GM12878 (cell line): ENCODE measurements around the gene WDR93. TPM values are rescaled to one million over a fixed set of nuclear protein-coding genes. Genes with fewer than 3 reads are reported as not detected.

Experiments used
- ATAC-seq: fragments of 200-7000 bp; cut with Tn5 transposase; 3 replicates; pipeline ENCODE4 v1.9.1; 2020; ENCODE audit warnings: mild to moderate bottlenecking, moderate library complexity
- BruUV-seq: library from RNA; stranded (reverse); fragments of 400-500 nt; replicated peaks from 2 replicates; lab custom pipeline; 2021; lab: Mats Ljungman, UMichigan
- CTCF ChIA-PET: fragments of 300-600 bp; sonication (Branson Sonifier 250); formaldehyde crosslinking; extraction: SDS; loops from one replicate; lab custom pipeline; 2021; ENCODE audit warnings: inconsistent platforms; lab: Yijun Ruan, JAX
- POLR2A ChIA-PET: fragments of 350-600 bp; formaldehyde crosslinking; extraction: SDS; loops from one replicate; lab custom pipeline; 2021; ENCODE audit warnings: inconsistent platforms; lab: Charles Lee
- RAD21 ChIA-PET: fragments of 300-600 bp; sonication (Branson Sonifier 250); formaldehyde crosslinking; loops from one replicate; lab custom pipeline; 2023; ENCODE audit warnings: antibody characterized with exemption; ENCODE audit not compliant: unreplicated experiment; lab: Charles Lee
- SMC1A ChIA-PET: fragments of 300-600 bp; sonication (Branson Sonifier 250); formaldehyde crosslinking; loops from one replicate; lab custom pipeline; 2023; ENCODE audit not compliant: unreplicated experiment, uncharacterized antibody; lab: Charles Lee
- DNase-seq: peaks from one replicate; pipeline ENCODE4 v3.0.0-alpha.2; 2011; ENCODE audit warnings: low read depth, low spot score
- FAIRE-seq: peaks from 3 replicates; lab custom pipeline; 2011; peaks lifted over from hg19 to GRCh38; lab: Jason Lieb, UNC
- H2AFZ ChIP-seq: 2 replicates; pipeline ENCODE4 v1.6.0; 2011; ENCODE audit warnings: low read depth, low read length, control low read depth; ENCODE audit not compliant: control insufficient read depth
- H3K27ac ChIP-seq: 2 replicates; pipeline ENCODE4 v1.5.1; 2011; ENCODE audit warnings: control low read depth; ENCODE audit not compliant: control insufficient read depth, insufficient read depth
- H3K27me3 ChIP-seq, 2 experiments: replicated peaks in 1 of 2; 2 replicates each; pipeline versions ENCODE4 v1.6.0 to v1.6.1; 2011; ENCODE audit warnings: low read length in 1 of 2; ENCODE audit not compliant: control insufficient read depth in 2 of 2, insufficient read depth in 2 of 2
- H3K36me3 ChIP-seq, 2 experiments: 2 replicates each; pipeline ENCODE4 v1.5.1; 2011; ENCODE audit warnings: low read length in 1 of 2; ENCODE audit not compliant: control insufficient read depth in 2 of 2, insufficient read depth in 2 of 2
- H3K4me1 ChIP-seq: 2 replicates; pipeline ENCODE4 v1.6.1; 2011; ENCODE audit warnings: mild to moderate bottlenecking, low read length, moderate library complexity, mixed read lengths; ENCODE audit not compliant: control insufficient read depth, insufficient read depth
- H3K4me2 ChIP-seq: 2 replicates; pipeline ENCODE4 v1.6.0; 2011; ENCODE audit warnings: control low read depth; ENCODE audit not compliant: control insufficient read depth, insufficient read depth
- H3K4me3 ChIP-seq: fragments of 200-600 bp; sonication (generic); 2 replicates; pipeline ENCODE4 v1.5.1; 2016
- H3K79me2 ChIP-seq: 2 replicates; pipeline ENCODE4 v1.6.0; 2011; ENCODE audit warnings: low read length; ENCODE audit not compliant: control insufficient read depth, insufficient read depth
- H3K9ac ChIP-seq: 2 replicates; pipeline ENCODE4 v1.8.0; 2011; ENCODE audit warnings: low read length, control low read depth, mixed read lengths; ENCODE audit not compliant: control insufficient read depth, insufficient read depth
- H3K9me3 ChIP-seq: replicated peaks from 3 replicates; pipeline ENCODE4 v1.5.1; 2011; ENCODE audit warnings: mild to moderate bottlenecking, low read length; ENCODE audit not compliant: control insufficient read depth, insufficient read depth
- H4K20me1 ChIP-seq: 2 replicates; pipeline ENCODE4 v1.6.0; 2011; ENCODE audit not compliant: control insufficient read depth, insufficient read depth
- EGR1 ChIP-seq, 2 experiments: IDR thresholded peaks; 1 replicate in 1 of 2; 2 replicates in 1 of 2; pipeline ENCODE4 v1.6.1; 2011 to 2012; ENCODE audit warnings: low read depth in 2 of 2, low read length in 2 of 2, borderline replicate concordance in 1 of 2, mild to moderate bottlenecking in 1 of 2, moderate library complexity in 1 of 2
- FOS ChIP-seq: IDR thresholded peaks from 3 replicates; pipeline ENCODE4 v1.6.1; 2011; ENCODE audit warnings: borderline replicate concordance; ENCODE audit not compliant: insufficient read length; ENCODE audit errors: extremely low read depth
- HDAC6 ChIP-seq: fragments of 200-600 bp; sonication (generic); IDR thresholded peaks from one replicate; pipeline ENCODE4 v1.8.0; 2017; ENCODE audit warnings: antibody characterized with exemption; ENCODE audit not compliant: unreplicated experiment
- MTA3 ChIP-seq: IDR thresholded peaks from 2 replicates; pipeline ENCODE4 v1.6.1; 2012; ENCODE audit warnings: low read length, inconsistent platforms, borderline replicate concordance
- SRF ChIP-seq, 2 experiments: IDR thresholded peaks; 2 replicates each; pipeline ENCODE4 v1.6.1; 2011; ENCODE audit warnings: low read depth in 2 of 2, low read length in 2 of 2, mild to moderate bottlenecking in 1 of 2, moderate library complexity in 1 of 2
- SUPT20H ChIP-seq: IDR thresholded peaks from 2 replicates; pipeline ENCODE4 v1.6.1; 2011; ENCODE audit warnings: low read depth, mild to moderate bottlenecking, low read length, moderate library complexity, borderline replicate concordance; ENCODE audit not compliant: control insufficient read depth
- ZBED1 ChIP-seq: IDR thresholded peaks from 2 replicates; pipeline ENCODE4 v1.6.1; 2016; ENCODE audit warnings: borderline replicate concordance
- ZBTB40 ChIP-seq: fragments of 450-650 bp; IDR thresholded peaks from 2 replicates; pipeline ENCODE4 v1.6.1; 2016; ENCODE audit warnings: mild to moderate bottlenecking, moderate library complexity, borderline replicate concordance
- WGBS: methylation state at CpG from one replicate; pipeline ENCODE4 v1.1.6; 2016; ENCODE audit warnings: low lambda C conversion rate; ENCODE audit not compliant: insufficient replicate concordance, insufficient coverage; ENCODE audit errors: missing lambda C conversion rate; 5-methylcytosine and 5-hydroxymethylcytosine counted together
- in situ Hi-C: fragments of 300-500 bp; cut with MboI; formaldehyde crosslinking; loops from 9 replicates; pipeline ENCODE4 v1.14.3; 2018; ENCODE audit warnings: mixed read lengths
- intact Hi-C: fragments of 100-400 bp; cut with micrococcal nuclease; formaldehyde crosslinking; loops from one replicate; pipeline ENCODE4 v1.14.2; 2022; ENCODE audit not compliant: unreplicated experiment
- polyA plus RNA-seq, 11 experiments: library from polyadenylated mRNA; depleted of rRNA in 4 of 11; unstranded in 6 of 11; stranded (reverse) in 5 of 11; fragments of >200 nt; fragmentation: Nextera tagmentation in 4 of 11; fragmentation: Illumina TruSeq in 1 of 11; extraction: Ambion mirVana in 4 of 11; extraction: Trizol in 1 of 11; gene quantifications; 1 replicate in 1 of 11; 2 replicates in 10 of 11; pipeline versions ENCODE4 v1.2.1 to v1.2.3, GENCODE V29; 2011 to 2016; ENCODE audit warnings: inconsistent platforms in 2 of 11, missing spikeins in 2 of 11, low read depth in 1 of 11
- total RNA-seq, 4 experiments: library from RNA; depleted of rRNA in 3 of 4; stranded (reverse); fragments of >200 nt in 3 of 4; fragmentation: Illumina TruSeq in 1 of 4; extraction: Trizol in 1 of 4; gene quantifications; 2 replicates each; pipeline versions ENCODE4 v1.2.1 to v1.2.3, GENCODE V29; 2013 to 2021

The WDR93 gene
- total and polyA plus RNA-seq, 10 of the 15 experiments (the other 5 are each of a cell fraction or from before 2014, with no cell fraction given) = not detected

GRCh38 chr15:89777073-89777751 is 86.6 kb downstream of the WDR93 start:
- no peak for DNase-seq
- Histone ChIP-seq H3K4me1 (peaks cover 28% of the 10 kb centered on the region), H3K36me3 (no peaks in the 10 kb centered on the region), H3K27me3 (no peaks in the 10 kb centered on the region), H3K79me2 (no peaks in the 10 kb centered on the region), H2AFZ (0 out of 2 replicates have a peak overlapping the region, but pooled peaks have one; percentile 94), H3K4me3 (no peak overlapping the region), H3K27ac (no peak overlapping the region), H4K20me1 (no peaks in the 10 kb centered on the region)
- WGBS = 83% methylated on average over 25 of the region's 25 CpGs
- BruUV-seq = no TSS peak
- no peak for ATAC-seq
- ChIA-PET RAD21 (no interaction called here), SMC1A (interaction anchor here (1.5 kb wide), 1 partner anchor 97 kb away, joined by 7 read pairs; no protein-coding TSS in a partner anchor), CTCF (interaction anchor here (0.6 to 1.4 kb wide), 3 partner anchors 16 to 661 kb away, joined by 3 to 7 read pairs (median 5); no protein-coding TSS in a partner anchor)
- in situ Hi-C loops = no loop called here
- no peak for TF ChIP-seq SRF (IDR thresholded peaks at IDR 0.05; ENCODE audit: low read depth in 2 of 2, low read length in 2 of 2)
- TF ChIP-seq MTA3 = no peak
- no peak for TF ChIP-seq SUPT20H
- TF ChIP-seq FOS = no peak
- TF ChIP-seq ZBTB40 = no peak
- TF ChIP-seq EGR1 (IDR thresholded peaks at IDR 0.05; ENCODE audit: borderline replicate concordance in 1 of 2, low read depth in 2 of 2, low read length in 2 of 2) = no peak
- no peak for TF ChIP-seq HDAC6
- no peak for TF ChIP-seq ZBED1
- TF ChIP-seq, all 136 proteins: peak for 0
- Histone ChIP-seq H3K9me3 (no peaks in the 10 kb centered on the region), H3K9ac (no peak overlapping the region), H3K4me2 (peak overlapping the region; percentile 92)
- FAIRE-seq = no peak
- POLR2A ChIA-PET = no interaction called here
- intact Hi-C loops = no loop called here
